Retinal pigment epithelial cell (primary cell): ENCODE data around the gene TLE6.
"Not testable (repeated sequence)": the region's sequence is repeated elsewhere in the genome, so short reads cannot be mapped to it uniquely, and the experiment has no call there.

ENCODE experiments used
- DNase-seq: peaks from one replicate; pipeline ENCODE4 v3.0.0-alpha.2; 2010; ENCODE audit warnings: low read depth
- H3K4me3 ChIP-seq: 2 replicates; pipeline ENCODE4 v1.5.1; 2011; ENCODE audit warnings: mild to moderate bottlenecking, low read length, control low read depth, moderate library complexity
- CTCF ChIP-seq: conservative IDR thresholded peaks from 2 replicates; pipeline ENCODE4 v1.5.1; 2011; ENCODE audit warnings: low read depth, low read length, control low read depth, inconsistent platforms

The TLE6 gene

DNA sequence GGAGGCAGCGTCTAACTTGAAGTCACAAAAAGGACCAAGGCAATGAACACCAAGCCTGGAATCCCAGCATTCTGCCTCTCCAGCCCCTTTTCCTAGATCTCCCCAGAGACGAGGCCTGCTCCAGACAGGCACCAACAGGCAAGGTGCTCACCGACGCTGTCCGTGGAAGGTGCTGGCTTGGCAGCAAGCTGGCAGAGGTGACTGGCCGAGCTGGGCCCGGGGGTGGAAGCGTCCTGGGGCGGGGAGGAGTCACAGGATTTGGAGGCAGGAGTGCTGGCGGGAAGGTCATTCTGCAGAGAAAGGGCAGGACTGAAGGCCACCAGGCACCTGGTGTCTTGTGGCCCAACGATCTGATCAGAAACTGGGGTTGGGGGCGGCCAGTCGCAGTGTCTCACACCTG, 33.5 kb downstream of the TLE6 start:
- no peak overlapping the region for H3K4me3 ChIP-seq
- no peak for DNase-seq
- no peak for TF ChIP-seq CTCF

GRCh38 chr19:3012059-3012458, 34.7 kb downstream of the TLE6 start:
- DNase-seq, H3K4me3 ChIP-seq: not testable (repeated sequence)

- no peak overlapping the region for H3K4me3 ChIP-seq
- DNase-seq, result no peak
These were observed 35.4 kb downstream of the TLE6 start for GRCh38 chr19:3012621-3013262.

DNA sequence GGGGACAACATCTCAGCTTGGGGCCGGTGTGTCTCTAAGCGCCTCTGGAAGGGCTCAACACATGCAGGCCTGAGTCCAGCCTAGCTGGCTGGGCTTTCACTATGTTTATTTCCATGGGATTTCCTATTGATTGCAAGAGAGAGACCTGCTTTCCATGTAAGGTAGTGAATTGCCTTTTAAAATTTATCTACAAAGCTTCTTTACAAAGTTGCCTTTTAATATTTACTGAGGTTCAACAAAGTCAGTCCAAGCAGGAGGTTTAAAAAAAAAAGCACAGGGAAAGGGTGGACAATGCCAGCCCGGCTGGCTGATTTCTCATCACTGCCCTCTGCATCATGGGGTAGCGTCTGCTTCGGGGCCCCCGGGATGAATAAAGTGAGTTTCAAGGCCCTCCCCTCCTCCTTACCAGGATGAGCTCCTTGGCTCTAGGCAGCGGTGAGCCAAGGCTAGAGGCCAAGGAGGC, 35.9 kb downstream of the TLE6 start:
- TF ChIP-seq CTCF, result no peak
- H3K4me3 ChIP-seq, result no peak overlapping the region

More at GRCh38 chr19:3012621-3013262, 35.4 kb downstream of the TLE6 start:
- no peak for TF ChIP-seq CTCF

GRCh38 chr19:3014135-3014534, 36.8 kb downstream of the TLE6 start:
- TF ChIP-seq CTCF, result no peak
- no peak overlapping the region for H3K4me3 ChIP-seq
- DNase-seq, result no peak

More for the DNA sequence above, 35.9 kb downstream of the TLE6 start:
- no peak for DNase-seq

DNA sequence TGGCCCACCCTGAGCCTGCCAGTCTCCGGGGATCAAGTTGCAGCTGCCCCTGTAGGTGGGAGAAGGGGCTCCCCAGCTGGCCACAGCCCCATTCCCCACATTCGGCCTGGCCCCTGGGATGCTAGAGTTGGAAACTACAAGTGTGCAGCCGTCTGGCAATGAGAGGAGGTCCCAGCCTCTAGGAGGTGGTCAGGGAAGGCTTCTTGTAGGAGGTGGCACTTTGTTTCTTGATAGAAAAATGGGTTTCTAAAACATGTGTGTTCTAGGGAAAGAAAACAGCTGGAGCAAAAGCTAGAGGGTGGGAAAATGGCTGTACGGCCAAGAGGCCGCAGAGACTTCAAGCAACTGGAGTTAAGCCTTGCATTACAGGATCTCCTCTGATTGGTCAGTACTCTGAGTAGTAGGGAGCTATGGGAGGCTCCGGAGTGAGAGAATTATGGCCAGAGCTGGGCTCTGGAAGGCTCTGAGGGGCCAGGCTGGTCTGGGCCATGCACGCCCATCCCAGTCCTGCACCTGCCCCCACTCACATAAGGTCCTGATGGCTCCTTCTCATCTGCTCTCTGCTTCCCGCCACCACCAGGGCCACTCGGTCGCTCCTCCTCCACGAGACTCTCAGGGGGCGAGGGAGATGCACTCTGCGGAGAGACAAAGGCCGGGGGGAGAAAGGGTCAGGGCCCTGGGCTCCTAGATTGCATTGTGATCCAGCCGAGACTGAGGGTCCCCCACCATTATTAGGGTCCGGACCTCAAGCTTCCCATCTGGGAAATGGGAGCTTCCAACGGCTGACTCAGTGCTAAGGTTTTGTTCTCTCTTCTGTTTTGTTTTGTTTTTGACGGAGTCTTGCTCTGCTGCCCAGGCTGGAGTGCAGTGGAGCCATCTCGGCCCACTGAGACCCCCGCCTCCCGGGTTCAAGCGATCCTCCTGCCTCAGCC, 38.0 kb downstream of the TLE6 start:
- DNase-seq, result no peak
- H3K4me3 ChIP-seq, result no peak overlapping the region
- no peak for TF ChIP-seq CTCF

DNA sequence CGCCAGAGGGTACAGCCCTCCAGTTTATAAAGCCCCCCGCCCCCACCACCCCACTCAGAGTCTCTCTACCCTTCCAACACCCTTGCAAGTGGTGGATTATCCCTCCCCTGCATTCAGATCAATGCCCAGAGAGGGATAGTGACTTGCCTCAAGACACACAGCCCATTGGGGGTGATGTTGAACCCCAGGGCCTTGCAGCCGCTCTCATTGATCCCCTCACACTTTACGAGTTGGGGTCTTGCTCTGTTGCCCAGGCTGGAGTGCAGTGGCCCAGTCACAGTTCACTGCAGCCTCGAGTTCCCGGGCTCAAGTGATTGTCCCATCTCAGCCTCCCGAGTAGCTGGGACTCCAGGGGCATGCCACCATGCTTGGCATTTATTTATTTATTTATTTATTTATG, 40.6 kb downstream of the TLE6 start:
- H3K4me3 ChIP-seq, result no peak overlapping the region
- no peak for DNase-seq
- no peak for TF ChIP-seq CTCF
